Neuron (in vitro differentiated cells): ENCODE results near the gene SELENOV.
"Not testable (repeated sequence)": the region's sequence is repeated elsewhere in the genome, so short reads cannot be mapped to it uniquely, and the experiment has no call there.

Experiments used
- H2AFZ ChIP-seq: one replicate; pipeline ENCODE4 v1.6.1; 2013; ENCODE audit warnings: low read depth, mild to moderate bottlenecking, inconsistent platforms, low read length, moderate library complexity
- H3K27me3 ChIP-seq: one replicate; pipeline ENCODE4 v1.6.1; 2013; ENCODE audit warnings: low read length; ENCODE audit not compliant: insufficient read depth
- H3K36me3 ChIP-seq: one replicate; pipeline ENCODE4 v1.6.1; 2013; ENCODE audit warnings: low read length; ENCODE audit not compliant: insufficient read depth
- H3K4me1 ChIP-seq: one replicate; pipeline ENCODE4 v1.6.1; 2013; ENCODE audit warnings: low read length; ENCODE audit not compliant: insufficient read depth
- H3K4me3 ChIP-seq: 2 replicates; pipeline ENCODE4 v1.5.1; 2013; ENCODE audit warnings: mild to moderate bottlenecking, low read length, moderate library complexity
- H3K9me3 ChIP-seq: one replicate; pipeline ENCODE4 v1.6.1; 2013; ENCODE audit warnings: low read length

Gene SELENOV

DNA sequence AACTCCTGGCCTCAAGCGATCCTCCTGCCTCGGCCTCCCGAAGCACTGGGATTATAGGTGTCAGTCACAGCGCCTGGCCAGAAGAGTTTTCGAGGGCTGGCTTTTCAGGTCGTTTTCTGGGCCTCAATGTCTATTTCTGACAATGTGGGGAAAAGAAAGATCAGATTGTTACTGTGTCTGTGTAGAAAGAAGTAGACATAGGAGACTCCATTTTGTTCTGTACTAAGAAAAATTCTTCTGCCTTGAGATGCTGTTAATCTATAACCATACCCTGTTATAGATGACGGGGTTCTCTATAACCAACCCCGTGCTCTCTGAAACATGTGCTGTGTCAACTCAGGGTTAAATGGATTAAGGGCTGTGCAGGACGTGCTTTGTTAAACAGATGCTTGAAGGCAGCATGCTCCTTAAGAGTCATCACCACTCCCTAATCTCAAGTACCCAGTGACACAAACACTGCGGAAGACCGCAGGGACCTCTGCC, 35.6 kb upstream of the SELENOV start:
- peaks cover 29% of the 10 kb centered on the region for H3K36me3 ChIP-seq
- H3K9me3 ChIP-seq, result not testable (repeated sequence)
- peaks cover 19% of the 10 kb centered on the region for H3K4me1 ChIP-seq

DNA sequence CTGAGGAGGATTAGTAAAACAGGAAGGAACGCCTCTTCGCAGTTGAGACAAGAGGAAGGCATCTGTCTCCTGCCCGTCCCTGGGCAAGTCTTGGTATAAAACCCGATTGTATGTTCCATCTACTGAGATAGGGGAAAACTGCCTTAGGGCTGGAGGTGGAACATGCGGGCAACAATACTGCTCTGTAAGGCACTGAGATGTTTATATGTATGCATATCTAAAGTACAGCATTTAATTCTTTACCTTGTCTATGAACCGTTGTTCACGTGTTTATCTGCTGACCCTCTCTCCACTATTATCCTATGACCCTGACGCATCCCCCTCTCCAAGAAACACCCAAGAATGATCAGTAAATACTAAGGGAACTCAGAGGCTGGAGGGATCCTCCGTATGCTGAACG, 35.0 kb upstream of the SELENOV start:
- H3K36me3 ChIP-seq, result peaks cover 29% of the 10 kb centered on the region
- no peaks in the 10 kb centered on the region for H3K27me3 ChIP-seq
- peaks cover 19% of the 10 kb centered on the region for H3K4me1 ChIP-seq
- no peaks in the 10 kb centered on the region for H3K9me3 ChIP-seq
- H2AFZ ChIP-seq, result peak overlapping the region; percentile 93
- H3K4me3 ChIP-seq, result peak overlapping the region; percentile 99

More for the DNA sequence above, 35.6 kb upstream of the SELENOV start:
- H3K27me3 ChIP-seq, H3K4me3 ChIP-seq, H2AFZ ChIP-seq: not testable (repeated sequence)

DNA sequence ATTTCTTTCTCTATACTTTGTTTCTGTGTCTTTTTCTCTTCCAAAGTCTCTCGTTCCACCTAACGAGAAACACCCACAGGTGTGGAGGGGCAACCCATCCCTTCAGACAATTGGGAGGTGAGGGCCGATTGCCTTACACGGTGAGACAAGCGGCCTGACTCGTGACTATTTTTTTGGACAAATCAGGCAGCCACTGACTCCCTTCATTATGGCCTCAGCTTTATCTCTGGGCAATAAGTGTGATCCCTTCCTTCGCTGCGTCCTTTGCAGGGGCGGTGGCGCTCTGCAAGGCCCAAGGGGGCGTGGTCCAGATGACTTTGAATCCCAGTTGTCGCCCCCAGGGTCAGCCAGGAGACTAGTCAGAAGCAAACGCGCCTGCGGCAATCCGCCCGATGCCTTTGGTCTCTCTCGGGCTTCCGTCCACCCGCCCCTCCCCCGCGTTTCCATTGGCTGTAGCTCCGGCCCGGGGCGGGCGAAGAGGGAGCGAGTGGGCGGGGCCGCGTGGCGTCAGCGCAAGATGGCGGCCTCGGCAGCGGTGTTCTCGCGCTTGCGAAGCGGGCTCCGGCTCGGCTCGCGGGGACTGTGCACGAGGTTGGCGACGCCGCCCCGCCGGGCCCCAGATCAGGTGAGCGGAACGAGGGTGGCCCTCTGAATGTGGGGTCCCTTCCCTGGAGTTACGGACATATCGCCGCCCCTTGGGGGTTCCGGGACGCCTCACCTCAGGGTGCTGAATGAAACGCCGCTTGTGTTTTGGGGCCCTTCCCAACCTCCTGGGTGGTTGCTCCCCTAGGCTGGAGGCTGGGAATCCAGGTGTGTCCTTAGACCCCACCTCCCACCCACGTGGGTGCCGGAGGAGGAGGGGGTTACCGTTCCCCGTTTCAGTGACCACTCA, 34.4 kb upstream of the SELENOV start, which contains the start of gene TIMM50:
Gene TIMM50, plus strand, starts transcription at position 502 of the 892 bp plus-strand sequence. Its CDS starts 16 bp downstream, at position 518.
- Histone ChIP-seq H3K4me3 (peak within 1 kb of the TSS; percentile 99), H2AFZ (peak within 1 kb of the TSS; percentile 93), H3K27me3 (no peaks in the 10 kb centered on the region), H3K4me1 (peaks cover 19% of the 10 kb centered on the region), H3K9me3 (no peaks in the 10 kb centered on the region), H3K36me3 (peaks cover 32% of the 10 kb centered on the region)

- H3K27me3 ChIP-seq, result no peaks in the 10 kb centered on the region
- H3K9me3 ChIP-seq, result no peaks in the 10 kb centered on the region
- H2AFZ ChIP-seq, result peak overlapping the region; percentile 93
- H3K36me3 ChIP-seq, result peaks cover 33% of the 10 kb centered on the region
- H3K4me1 ChIP-seq, result peaks cover 19% of the 10 kb centered on the region
- peak overlapping the region; percentile 99 for H3K4me3 ChIP-seq
Measured at GRCh38 chr19:39481229-39481545, 33.8 kb upstream of the SELENOV start.

- H3K9me3 ChIP-seq, result no peaks in the 10 kb centered on the region
- no peak overlapping the region for H2AFZ ChIP-seq
- peaks cover 31% of the 10 kb centered on the region for H3K36me3 ChIP-seq
- H3K27me3 ChIP-seq, result no peaks in the 10 kb centered on the region
- H3K4me1 ChIP-seq, result peaks cover 19% of the 10 kb centered on the region
- peak overlapping the region; percentile 99 for H3K4me3 ChIP-seq
Measured at GRCh38 chr19:39481676-39482075, 33.3 kb upstream of the SELENOV start.

- no peak overlapping the region for H3K4me3 ChIP-seq
- H3K36me3 ChIP-seq, result peaks cover 39% of the 10 kb centered on the region
- no peaks in the 10 kb centered on the region for H3K9me3 ChIP-seq
- H3K27me3 ChIP-seq, result no peaks in the 10 kb centered on the region
- peaks cover 19% of the 10 kb centered on the region for H3K4me1 ChIP-seq
- no peak overlapping the region for H2AFZ ChIP-seq
Measured at GRCh38 chr19:39483141-39483540, 31.8 kb upstream of the SELENOV start.

DNA sequence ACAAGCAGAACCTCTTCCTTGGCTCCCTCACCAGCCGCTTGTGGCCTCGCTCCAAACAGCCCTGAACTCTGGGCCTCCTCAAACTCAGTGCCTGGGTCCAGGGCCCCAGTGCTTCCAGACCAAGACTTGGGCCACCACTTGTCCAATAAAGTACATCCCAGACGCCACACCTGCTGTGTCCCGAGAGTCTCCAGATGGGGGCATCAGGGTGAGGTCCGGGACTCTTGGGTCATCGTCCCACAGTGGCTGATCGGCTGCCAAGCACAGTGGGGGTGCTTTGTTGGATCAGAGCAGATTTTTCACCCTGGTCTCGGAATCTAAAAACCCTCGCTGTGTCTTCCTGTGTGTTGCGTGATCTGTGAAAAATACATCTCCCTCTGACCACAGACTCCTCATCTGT, 25.2 kb upstream of the SELENOV start:
- no peak overlapping the region for H3K4me3 ChIP-seq
- no peak overlapping the region for H2AFZ ChIP-seq
- no peaks in the 10 kb centered on the region for H3K4me1 ChIP-seq
- H3K27me3 ChIP-seq, result no peaks in the 10 kb centered on the region
- no peaks in the 10 kb centered on the region for H3K9me3 ChIP-seq
- peaks cover 60% of the 10 kb centered on the region for H3K36me3 ChIP-seq

- Histone ChIP-seq H2AFZ (no peak overlapping the region), H3K36me3 (peaks cover 40% of the 10 kb centered on the region), H3K9me3 (no peaks in the 10 kb centered on the region), H3K27me3 (no peaks in the 10 kb centered on the region), H3K4me1 (no peaks in the 10 kb centered on the region), H3K4me3 (no peak overlapping the region)
Measured at GRCh38 chr19:39492225-39492624, 22.7 kb upstream of the SELENOV start.

- no peaks in the 10 kb centered on the region for H3K27me3 ChIP-seq
- H3K4me1 ChIP-seq, result peaks cover 3% of the 10 kb centered on the region
- peaks cover 38% of the 10 kb centered on the region for H3K36me3 ChIP-seq
- H3K9me3 ChIP-seq, result no peaks in the 10 kb centered on the region
- H2AFZ ChIP-seq, result no peak overlapping the region
- H3K4me3 ChIP-seq, result no peak overlapping the region
Measured at GRCh38 chr19:39492788-39493187, 22.2 kb upstream of the SELENOV start.

- H3K9me3 ChIP-seq, result no peaks in the 10 kb centered on the region
- peaks cover 9% of the 10 kb centered on the region for H3K4me1 ChIP-seq
- H3K4me3 ChIP-seq, result no peak overlapping the region
- peaks cover 15% of the 10 kb centered on the region for H3K27me3 ChIP-seq
- peaks cover 19% of the 10 kb centered on the region for H3K36me3 ChIP-seq
- no peak overlapping the region for H2AFZ ChIP-seq
Measured at GRCh38 chr19:39494661-39495060, 20.3 kb upstream of the SELENOV start.

DNA sequence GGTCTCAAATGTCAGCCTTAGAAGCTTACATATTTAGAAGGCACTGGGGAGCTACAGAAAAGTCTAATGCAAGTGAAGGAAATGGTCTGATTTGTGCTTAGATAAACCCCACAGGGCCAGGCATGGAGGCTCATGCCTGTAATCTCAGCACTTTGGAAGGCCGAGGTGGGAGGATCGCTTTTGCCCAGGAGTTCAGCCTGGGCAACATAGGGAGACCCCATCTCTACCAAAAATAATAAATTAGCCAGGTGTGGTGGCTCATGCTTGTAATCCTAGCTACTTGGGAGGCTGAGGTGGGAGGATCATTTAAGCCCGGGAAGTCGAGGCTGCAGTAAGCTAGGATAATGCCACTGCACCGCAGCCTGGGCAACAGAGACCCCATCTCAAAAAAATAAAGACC, 18.9 kb upstream of the SELENOV start:
- Histone ChIP-seq H3K27me3 (peaks cover 23% of the 10 kb centered on the region), H2AFZ (no peak overlapping the region), H3K4me3 (no peak overlapping the region), H3K4me1 (peaks cover 9% of the 10 kb centered on the region), H3K9me3 (no peaks in the 10 kb centered on the region), H3K36me3 (peaks cover 11% of the 10 kb centered on the region)

- peak overlapping the region; percentile 30 for H2AFZ ChIP-seq
Measured at GRCh38 chr19:39497701-39497995, 17.3 kb upstream of the SELENOV start.

GRCh38 chr19:39497996-39498797, 16.7 kb upstream of the SELENOV start:
- H3K4me1 ChIP-seq, result peaks cover 9% of the 10 kb centered on the region
- H2AFZ ChIP-seq, result peak overlapping the region; percentile 30
- H3K9me3 ChIP-seq, result no peaks in the 10 kb centered on the region
- H3K36me3 ChIP-seq, result no peaks in the 10 kb centered on the region
- peak overlapping the region; percentile 29 for H3K4me3 ChIP-seq
- peaks cover 23% of the 10 kb centered on the region for H3K27me3 ChIP-seq

More at GRCh38 chr19:39497701-39497995, 17.3 kb upstream of the SELENOV start:
- Histone ChIP-seq H3K27me3 (peaks cover 23% of the 10 kb centered on the region), H3K9me3 (no peaks in the 10 kb centered on the region), H3K36me3 (no peaks in the 10 kb centered on the region), H3K4me1 (peaks cover 9% of the 10 kb centered on the region), H3K4me3 (no peak overlapping the region)
